ENCODE results near the gene ARMH1.
A peak's percentile ranks its signal among the peaks of the same experiment; 100 is the strongest.
"Not testable (repeated sequence)": the region's sequence is repeated elsewhere in the genome, so short reads cannot be mapped to it uniquely, and the experiment has no call there.

Gene ARMH1

GRCh38 chr1:44723496-44724295 lies 49.2 kb downstream of the ARMH1 start:
- no peak for DNase-seq (ENCODE audit: low spot score)

DNA sequence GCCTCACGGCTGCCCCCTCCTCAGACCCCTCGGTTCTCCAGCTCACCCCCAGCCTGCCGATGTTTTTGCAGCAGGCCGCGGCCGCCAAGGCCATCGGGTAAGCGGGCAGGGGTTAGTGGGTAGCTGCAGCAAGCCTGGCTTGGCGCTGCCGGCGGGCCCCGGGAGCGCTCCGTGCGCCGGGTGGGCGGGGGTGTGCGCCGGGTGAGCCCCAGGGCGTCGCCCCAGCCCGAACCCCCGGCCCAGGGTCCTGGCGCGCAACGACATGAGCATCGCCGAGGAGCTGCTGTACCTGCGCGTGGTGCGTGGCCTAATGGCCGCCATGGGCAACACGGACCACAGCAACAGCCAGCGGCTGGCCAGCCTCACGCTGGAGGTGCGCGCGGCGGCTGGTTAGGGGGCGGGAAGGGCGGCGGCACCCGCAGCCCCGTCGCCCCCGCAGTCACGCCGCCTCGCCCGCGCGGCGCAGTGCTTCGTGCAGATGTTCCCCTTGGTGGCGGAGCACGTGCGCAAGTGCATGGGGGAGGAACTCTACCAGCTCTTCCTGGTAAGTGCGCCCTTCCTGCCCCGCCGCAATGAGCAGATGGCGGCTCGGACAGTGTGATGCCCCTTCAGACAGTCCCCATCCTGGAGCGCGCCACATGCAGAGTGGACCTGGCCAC lies 49.9 kb downstream of the ARMH1 start:
- no peak for DNase-seq (ENCODE audit: low spot score)

DNA sequence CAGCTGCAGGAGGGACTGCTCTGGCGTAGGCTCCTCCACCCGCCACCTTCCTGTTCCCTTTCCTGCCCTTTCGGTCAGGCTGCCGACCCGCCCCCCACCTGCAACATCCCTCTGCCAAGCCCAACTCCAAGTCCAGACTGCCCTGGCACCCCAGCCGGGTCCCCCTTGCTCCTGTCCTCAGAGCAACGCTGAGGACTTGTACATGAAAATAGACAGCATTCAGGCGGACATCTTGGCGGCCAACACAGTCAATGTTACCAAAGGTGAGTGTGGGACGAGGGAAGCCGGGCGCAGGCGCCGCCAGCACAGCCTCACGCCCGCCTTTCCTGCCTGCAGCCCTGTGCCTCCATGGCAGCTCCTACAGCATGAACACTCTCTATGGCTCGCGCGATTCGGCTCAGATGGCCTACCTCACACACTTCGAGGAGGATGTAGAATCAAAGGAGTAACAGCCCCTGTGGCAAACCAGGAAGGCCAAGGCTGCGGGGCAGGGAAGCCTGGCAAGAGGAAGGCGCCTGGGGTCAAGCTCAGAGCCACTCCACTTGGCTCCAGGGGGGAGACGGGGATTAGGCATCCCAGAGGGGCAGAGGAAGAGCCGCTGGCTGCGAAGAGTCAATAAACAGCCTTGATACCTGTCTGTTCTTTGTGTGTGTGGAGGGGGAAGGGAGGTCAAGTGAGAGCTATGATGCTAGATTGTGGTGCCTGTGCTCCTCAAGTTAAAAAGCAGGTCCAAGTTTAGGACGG lies 50.6 kb downstream of the ARMH1 start:
- no peak for DNase-seq (ENCODE audit: low spot score)

DNA sequence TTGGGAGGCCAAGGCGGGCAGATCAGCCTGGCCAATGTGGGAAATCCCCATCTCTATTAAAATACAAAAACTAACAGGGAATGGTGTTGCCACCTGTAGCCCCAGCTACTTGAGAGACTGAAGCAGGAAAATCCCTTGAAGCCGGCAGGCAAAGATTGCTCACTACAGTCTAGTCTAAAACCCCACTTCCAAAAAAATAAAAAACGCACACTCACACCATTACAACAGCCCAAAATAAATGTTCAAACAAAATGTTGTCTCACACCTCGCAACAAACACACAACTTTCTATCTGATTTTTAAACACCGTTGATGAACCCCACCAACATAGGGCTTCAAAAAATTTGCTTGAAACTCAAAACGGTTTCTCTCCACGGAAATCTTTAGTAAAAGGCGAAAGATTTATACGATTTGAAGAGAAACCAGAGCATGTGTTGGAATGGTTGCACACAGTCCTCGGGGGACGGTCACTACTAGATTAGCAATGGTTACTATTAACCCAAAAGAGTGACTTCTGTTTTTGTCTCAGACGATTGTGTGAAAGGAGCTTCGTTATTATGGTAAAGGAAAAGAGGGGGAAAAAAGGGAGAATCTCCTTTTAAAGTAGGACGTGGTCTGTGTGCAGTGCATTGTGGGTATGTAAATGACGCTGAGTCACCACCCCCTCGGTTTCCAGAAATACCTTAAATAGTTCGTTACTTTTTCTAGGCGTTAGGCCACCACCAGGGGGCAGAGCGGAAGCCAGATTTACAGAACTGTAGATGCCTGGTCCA lies 56.4 kb downstream of the ARMH1 start, which contains the start of gene RNU5D-1:
RNU5D-1 (minus strand) TSS at position 430 of the 772 bp plus-strand sequence.
- DNase-seq (ENCODE audit: low spot score): peak; percentile 97

- no peak for DNase-seq (ENCODE audit: low spot score)
Observed at GRCh38 chr1:44733365-44733764, 58.9 kb downstream of the ARMH1 start.

DNA sequence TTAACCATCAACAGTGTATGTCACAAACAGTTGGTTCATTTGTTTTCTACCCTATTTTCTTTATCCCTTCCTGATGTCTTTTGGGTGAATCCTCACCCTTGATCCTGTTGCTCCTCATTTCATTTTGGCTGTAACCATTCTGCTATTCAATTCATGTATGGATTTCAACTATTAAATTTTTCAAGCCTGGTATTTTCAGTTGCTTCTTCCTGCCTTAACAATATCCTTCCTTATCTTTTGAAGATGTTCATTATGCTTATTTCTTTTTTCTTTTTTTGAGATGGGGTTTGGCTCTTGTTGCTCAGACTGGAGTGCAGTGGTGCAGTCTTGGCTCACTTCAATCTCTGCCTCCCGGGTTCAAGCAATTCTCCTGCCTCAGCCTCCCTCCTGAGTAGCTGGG lies 59.3 kb downstream of the ARMH1 start:
- DNase-seq (ENCODE audit: low spot score): no peak

DNA sequence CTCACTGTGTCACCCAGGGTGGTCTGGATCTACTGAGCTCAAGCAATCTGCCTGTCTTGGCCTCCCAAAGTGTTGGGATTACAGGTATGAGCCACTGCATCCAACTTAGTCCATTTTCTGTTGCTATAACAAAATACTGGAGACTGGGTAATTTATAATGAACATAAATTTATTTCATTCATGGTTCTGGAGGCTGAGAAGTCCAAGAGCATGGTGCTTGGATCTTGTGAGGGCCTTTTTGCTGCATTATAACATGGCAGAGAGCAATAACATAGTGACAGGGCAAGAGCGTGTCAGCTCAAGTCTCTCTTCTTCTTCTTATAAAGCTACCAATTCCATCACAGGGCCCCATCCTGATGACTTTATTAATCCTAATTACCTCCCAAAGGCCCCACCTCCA lies 61.5 kb downstream of the ARMH1 start:
- DNase-seq (ENCODE audit: low spot score): no peak

DNA sequence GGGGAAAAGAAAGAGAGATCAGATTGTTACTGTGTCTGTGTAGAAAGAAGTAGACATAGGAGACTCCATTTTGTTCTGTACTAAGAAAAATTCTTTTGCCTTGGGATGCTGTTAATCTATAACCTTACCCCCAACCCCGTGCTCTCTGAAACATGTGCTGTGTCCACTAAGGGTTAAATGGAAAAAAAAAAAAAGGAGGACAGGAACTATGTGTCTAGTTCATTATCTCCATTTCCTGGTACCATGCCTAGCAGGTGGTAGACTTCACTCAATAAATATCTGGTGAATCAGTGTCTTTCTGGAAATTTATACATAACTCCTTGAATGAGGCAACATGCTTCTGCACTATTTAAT lies 64.4 kb downstream of the ARMH1 start:
- not testable (repeated sequence) for DNase-seq (ENCODE audit: low spot score)

- DNase-seq (ENCODE audit: low spot score): peak; percentile 98
Observed at GRCh38 chr1:44739307-44740178, 65.0 kb downstream of the ARMH1 start, which contains the start of gene KIF2C. TSS of gene KIF2C (plus strand) at chr1:44739837. CDS start at chr1:44739933, 96 bp downstream.

DNA sequence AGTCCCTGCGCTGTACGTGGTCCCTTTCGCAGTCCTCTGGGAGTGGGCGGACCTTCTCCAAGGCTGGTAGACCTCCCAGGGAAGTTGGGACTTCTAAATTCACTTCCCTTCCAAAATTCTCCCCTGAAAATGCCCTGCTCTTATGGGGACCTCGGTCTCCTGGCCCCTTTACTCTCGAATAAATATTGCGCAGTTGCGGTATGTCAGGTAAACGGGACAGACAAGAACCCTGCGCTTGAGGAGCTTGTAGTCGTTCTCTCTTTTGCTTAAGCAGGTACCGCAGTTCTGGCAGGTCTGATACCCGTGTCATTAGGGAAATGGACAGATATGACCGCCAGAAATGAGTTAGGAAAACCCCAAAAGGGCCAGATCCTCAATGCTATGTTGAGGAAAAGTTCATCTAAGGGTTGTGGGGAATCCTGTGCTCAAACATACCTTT lies 65.7 kb downstream of the ARMH1 start:
- DNase-seq (ENCODE audit: low spot score): no peak

DNA sequence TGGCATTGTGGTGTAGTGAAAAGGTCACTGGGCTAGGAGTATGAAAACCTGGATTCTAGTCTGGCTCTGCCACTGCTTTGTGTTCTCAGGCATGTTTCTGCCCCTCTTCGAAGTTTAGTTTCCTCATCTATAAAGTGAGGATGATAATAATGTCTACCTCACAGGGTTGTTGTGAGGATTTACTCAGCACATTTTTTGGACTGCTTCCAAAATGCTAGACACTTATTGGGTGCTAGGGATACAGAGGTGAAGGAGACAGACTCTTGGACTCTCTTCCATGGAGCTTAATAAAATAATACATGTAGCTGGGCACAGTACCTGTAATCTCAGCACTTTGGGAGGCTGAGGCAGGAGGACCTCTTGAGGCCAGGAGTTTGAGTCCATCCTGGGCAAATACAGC lies 68.7 kb downstream of the ARMH1 start:
- DNase-seq (ENCODE audit: low spot score): no peak

GRCh38 chr1:44747878-44748277 lies 73.4 kb downstream of the ARMH1 start:
- no peak for DNase-seq (ENCODE audit: low spot score)

DNA sequence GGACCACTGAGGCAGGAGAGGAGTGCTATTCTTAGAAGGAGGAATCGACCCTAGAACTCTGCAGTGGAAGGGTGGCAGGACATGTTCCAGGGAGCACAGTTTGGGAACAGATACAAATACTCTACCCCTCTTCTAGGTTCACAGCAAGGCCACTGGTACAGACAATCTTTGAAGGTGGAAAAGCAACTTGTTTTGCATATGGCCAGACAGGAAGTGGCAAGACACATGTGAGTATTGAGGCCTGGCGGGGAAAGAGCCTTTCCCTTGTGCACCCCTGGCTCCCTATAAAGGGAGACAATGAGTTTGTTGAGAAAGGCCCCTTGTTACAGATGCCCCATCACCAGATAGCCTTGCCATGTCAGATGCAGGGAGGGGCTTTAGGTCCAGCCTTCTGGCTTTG lies 82.9 kb downstream of the ARMH1 start:
- no peak for DNase-seq (ENCODE audit: low spot score)

GRCh38 chr1:44759077-44759476 lies 84.6 kb downstream of the ARMH1 start:
- no peak for DNase-seq (ENCODE audit: low spot score)

- DNase-seq (ENCODE audit: low spot score): no peak
Observed at GRCh38 chr1:44760876-44761275, 86.4 kb downstream of the ARMH1 start.

GRCh38 chr1:44766421-44766820 lies 91.9 kb downstream of the ARMH1 start:
- not testable (repeated sequence) for DNase-seq (ENCODE audit: low spot score)
